Measurements from ENCODE around the gene TIMM8A.
"Not testable (repeated sequence)": the region's sequence is repeated elsewhere in the genome, so short reads cannot be mapped to it uniquely, and the experiment has no call there.

The TIMM8A gene

GRCh38 chrX:101360390-101360789 lies 11.8 kb upstream of the TIMM8A start:
- H3K4me3 ChIP-seq (ENCODE audit: low read depth, low read length): no peak overlapping the region
- DNase-seq (ENCODE audit: low read depth): no peak
- TF ChIP-seq CTCF (conservative IDR thresholded peaks at IDR 0.05; ENCODE audit: low read depth, low read length): no peak

- DNase-seq (ENCODE audit: low read depth): no peak
- TF ChIP-seq CTCF (conservative IDR thresholded peaks at IDR 0.05; ENCODE audit: low read depth, low read length): no peak
- H3K4me3 ChIP-seq (ENCODE audit: low read depth, low read length): no peak overlapping the region
These were observed 11.4 kb upstream of the TIMM8A start for GRCh38 chrX:101359966-101360365.

- DNase-seq (ENCODE audit: low read depth): peak; percentile 40
- TF ChIP-seq CTCF (conservative IDR thresholded peaks at IDR 0.05; ENCODE audit: low read depth, low read length): peak; percentile 47
- no peak overlapping the region for H3K4me3 ChIP-seq (ENCODE audit: low read depth, low read length)
These were observed 8.7 kb upstream of the TIMM8A start for GRCh38 chrX:101357166-101357795.

GRCh38 chrX:101349193-101349562 lies 636 bp upstream of the TIMM8A start:
- peak overlapping the region; percentile 82 for H3K4me3 ChIP-seq (ENCODE audit: low read depth, low read length)
- no peak for DNase-seq (ENCODE audit: low read depth)
- TF ChIP-seq CTCF (conservative IDR thresholded peaks at IDR 0.05; ENCODE audit: low read depth, low read length): no peak

- TF ChIP-seq CTCF (conservative IDR thresholded peaks at IDR 0.05; ENCODE audit: low read depth, low read length): no peak
- H3K4me3 ChIP-seq (ENCODE audit: low read depth, low read length): peak overlapping the region; percentile 82
- DNase-seq (ENCODE audit: low read depth): peak; percentile 34
These were observed 587 bp downstream of the TIMM8A start for GRCh38 chrX:101347859-101348451.

GRCh38 chrX:101337776-101338271 lies 10.7 kb downstream of the TIMM8A start:
- H3K4me3 ChIP-seq (ENCODE audit: low read depth, low read length): no peak overlapping the region
- no peak for TF ChIP-seq CTCF (conservative IDR thresholded peaks at IDR 0.05; ENCODE audit: low read depth, low read length)
- no peak for DNase-seq (ENCODE audit: low read depth)

GRCh38 chrX:101334310-101334709 lies 14.2 kb downstream of the TIMM8A start:
- DNase-seq (ENCODE audit: low read depth); H3K4me3 ChIP-seq (ENCODE audit: low read depth, low read length): not testable (repeated sequence)

- not testable (repeated sequence) for DNase-seq (ENCODE audit: low read depth); H3K4me3 ChIP-seq (ENCODE audit: low read depth, low read length)
These were observed 21.9 kb downstream of the TIMM8A start for GRCh38 chrX:101326600-101326999.

Measured in choroid plexus epithelial cell (primary cell).